Testis (tissue), 3 donors: Measurements from ENCODE around the gene RHBDD1. TPM values are rescaled to one million over a fixed set of nuclear protein-coding genes. Genes with fewer than 3 reads are reported as not detected.

Experiments used
- DNase-seq: peaks from one replicate; pipeline ENCODE4 v3.0.0-alpha.2; 2019
- H3K27ac ChIP-seq, 2 donors: fragments of 200-600 bp; sonication (generic); one replicate each; pipeline ENCODE4 v1.5.1; 2019
- H3K27me3 ChIP-seq: fragments of 200-600 bp; sonication (generic); one replicate; pipeline ENCODE4 v1.5.1; 2019
- H3K36me3 ChIP-seq: fragments of 200-600 bp; sonication (generic); one replicate; pipeline ENCODE4 v1.5.1; 2017; ENCODE audit warnings: low read depth; ENCODE audit errors: missing control alignments
- H3K4me1 ChIP-seq: fragments of 200-600 bp; sonication (generic); one replicate; pipeline ENCODE4 v1.5.1; 2019
- H3K4me3 ChIP-seq, 2 donors: fragments of 200-600 bp; sonication (generic); one replicate each; pipeline ENCODE4 v1.5.1; 2017 to 2019
- H3K9me3 ChIP-seq: fragments of 200-600 bp; sonication (generic); one replicate; pipeline ENCODE4 v1.5.1; 2017
- POLR2A ChIP-seq: fragments of 450-650 bp; IDR thresholded peaks from one replicate; pipeline ENCODE4 v1.6.1; 2017; ENCODE audit warnings: antibody characterized with exemption, mild to moderate bottlenecking, moderate library complexity
- WGBS, 2 donors: methylation state at CpG; one replicate each; pipeline ENCODE4 v1.1.5; 2018; 5-methylcytosine and 5-hydroxymethylcytosine counted together
- intact Hi-C: fragments of 100-400 bp; cut with DNase I; formaldehyde crosslinking; loops from one replicate; pipeline ENCODE4 v1.15.1; 2023; ENCODE audit warnings: low total_unique reads
- polyA plus RNA-seq: library from polyadenylated mRNA; stranded (reverse); fragments of 350-450 nt; fragmentation: Illumina TruSeq; extraction: RNeasy Lipid Tissue Mini Kit (QIAGEN cat#74804); gene quantifications from one replicate; pipeline ENCODE4 v1.2.3, GENCODE V29; 2014; ENCODE audit warnings: low read depth, low replicate concordance; ENCODE audit not compliant: insufficient read depth
- total RNA-seq, 2 donors: library from RNA; depleted of rRNA; stranded (reverse); fragments of >200 nt; gene quantifications; one replicate each; pipeline ENCODE4 v1.2.3, GENCODE V29; 2016
- TF ChIP-seq, protein P1 (sequence below), 3 experiments: fragments of 450-650 bp in 2 of 3; fragments of 200-600 bp in 1 of 3; sonication (generic) in 1 of 3; IDR thresholded peaks; one replicate each; pipeline ENCODE4 v1.5.1; 2016 to 2019; ENCODE audit warnings: antibody characterized with exemption in 3 of 3, mild to moderate bottlenecking in 2 of 3, moderate library complexity in 1 of 3

RHBDD1 gene
- total and polyA plus RNA-seq, 3 donors from 2014 or later: 38.0 to 49.8 (median 43.4) TPM

DNA sequence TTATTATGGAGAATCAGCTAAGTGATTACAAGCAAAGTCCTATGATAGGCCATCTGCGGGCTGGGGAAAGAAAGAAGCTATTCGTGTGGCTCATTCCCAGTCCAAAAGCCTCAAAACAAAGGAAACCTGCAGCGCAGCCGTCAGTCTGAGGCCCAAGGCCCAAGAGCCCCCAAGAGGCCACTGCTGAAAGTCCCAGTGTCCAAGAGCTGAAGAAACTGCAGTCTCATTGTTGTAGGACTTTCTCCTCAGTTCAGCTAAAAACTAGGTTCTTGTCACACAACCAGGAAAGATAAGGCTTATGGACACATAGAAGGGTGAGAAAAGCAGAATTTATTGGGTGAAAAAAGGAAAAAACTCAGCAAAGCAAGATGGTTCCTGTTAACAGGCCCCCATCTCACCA lies 143.2 kb downstream of the RHBDD1 start:
- H3K27me3 ChIP-seq: no peaks in the 10 kb centered on the region
- H3K4me3 ChIP-seq: no peak overlapping the region
- intact Hi-C loops: no loop called here
- H3K27ac ChIP-seq: no peak overlapping the region
- 89 to 97% methylated on average over 4 of the region's 4 CpGs for WGBS, 2 donors
- DNase-seq: no peak
- TF ChIP-seq, protein P1, sequence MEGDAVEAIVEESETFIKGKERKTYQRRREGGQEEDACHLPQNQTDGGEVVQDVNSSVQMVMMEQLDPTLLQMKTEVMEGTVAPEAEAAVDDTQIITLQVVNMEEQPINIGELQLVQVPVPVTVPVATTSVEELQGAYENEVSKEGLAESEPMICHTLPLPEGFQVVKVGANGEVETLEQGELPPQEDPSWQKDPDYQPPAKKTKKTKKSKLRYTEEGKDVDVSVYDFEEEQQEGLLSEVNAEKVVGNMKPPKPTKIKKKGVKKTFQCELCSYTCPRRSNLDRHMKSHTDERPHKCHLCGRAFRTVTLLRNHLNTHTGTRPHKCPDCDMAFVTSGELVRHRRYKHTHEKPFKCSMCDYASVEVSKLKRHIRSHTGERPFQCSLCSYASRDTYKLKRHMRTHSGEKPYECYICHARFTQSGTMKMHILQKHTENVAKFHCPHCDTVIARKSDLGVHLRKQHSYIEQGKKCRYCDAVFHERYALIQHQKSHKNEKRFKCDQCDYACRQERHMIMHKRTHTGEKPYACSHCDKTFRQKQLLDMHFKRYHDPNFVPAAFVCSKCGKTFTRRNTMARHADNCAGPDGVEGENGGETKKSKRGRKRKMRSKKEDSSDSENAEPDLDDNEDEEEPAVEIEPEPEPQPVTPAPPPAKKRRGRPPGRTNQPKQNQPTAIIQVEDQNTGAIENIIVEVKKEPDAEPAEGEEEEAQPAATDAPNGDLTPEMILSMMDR (IDR thresholded peaks at IDR 0.05): no peak
- TF ChIP-seq POLR2A: no peak
- no peaks in the 10 kb centered on the region for H3K4me1 ChIP-seq
- no peaks in the 10 kb centered on the region for H3K9me3 ChIP-seq
- H3K36me3 ChIP-seq: no peaks in the 10 kb centered on the region

DNA sequence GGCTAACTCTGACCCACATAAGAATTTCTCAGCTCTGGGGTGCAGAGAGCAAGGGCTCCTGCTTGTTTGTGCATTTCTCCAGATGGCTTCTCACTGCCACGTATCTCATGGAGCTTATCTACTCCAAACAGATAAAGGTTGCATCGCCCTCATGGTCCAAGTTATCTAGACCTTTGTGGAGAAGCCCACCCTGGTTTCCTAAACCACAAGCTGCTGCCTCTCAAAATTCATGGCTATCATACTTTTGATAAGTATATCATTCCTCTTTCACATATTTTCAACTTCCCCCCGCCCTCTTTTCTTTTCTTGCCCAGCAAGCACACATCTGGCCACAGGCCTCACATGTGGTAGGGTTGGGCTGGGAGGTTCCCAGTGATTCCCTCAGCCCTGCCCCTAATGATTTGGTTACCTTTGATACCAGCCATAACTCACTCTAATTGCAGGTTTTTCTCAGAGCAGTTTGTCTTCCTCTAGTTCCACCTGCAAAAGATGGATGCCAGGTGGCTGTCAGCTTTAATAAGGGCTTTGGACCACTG lies 146.0 kb downstream of the RHBDD1 start:
- no peak overlapping the region for H3K27ac ChIP-seq
- no peaks in the 10 kb centered on the region for H3K9me3 ChIP-seq
- no peak for DNase-seq
- intact Hi-C loops: no loop called here
- 53 to 69% methylated on average over 3 of the region's 3 CpGs for WGBS, 2 donors
- no peaks in the 10 kb centered on the region for H3K27me3 ChIP-seq
- no peak overlapping the region for H3K4me3 ChIP-seq
- no peaks in the 10 kb centered on the region for H3K36me3 ChIP-seq
- peaks cover 9% of the 10 kb centered on the region for H3K4me1 ChIP-seq
- TF ChIP-seq, protein P1 (IDR thresholded peaks at IDR 0.05): no peak
- no peak for TF ChIP-seq POLR2A

DNA sequence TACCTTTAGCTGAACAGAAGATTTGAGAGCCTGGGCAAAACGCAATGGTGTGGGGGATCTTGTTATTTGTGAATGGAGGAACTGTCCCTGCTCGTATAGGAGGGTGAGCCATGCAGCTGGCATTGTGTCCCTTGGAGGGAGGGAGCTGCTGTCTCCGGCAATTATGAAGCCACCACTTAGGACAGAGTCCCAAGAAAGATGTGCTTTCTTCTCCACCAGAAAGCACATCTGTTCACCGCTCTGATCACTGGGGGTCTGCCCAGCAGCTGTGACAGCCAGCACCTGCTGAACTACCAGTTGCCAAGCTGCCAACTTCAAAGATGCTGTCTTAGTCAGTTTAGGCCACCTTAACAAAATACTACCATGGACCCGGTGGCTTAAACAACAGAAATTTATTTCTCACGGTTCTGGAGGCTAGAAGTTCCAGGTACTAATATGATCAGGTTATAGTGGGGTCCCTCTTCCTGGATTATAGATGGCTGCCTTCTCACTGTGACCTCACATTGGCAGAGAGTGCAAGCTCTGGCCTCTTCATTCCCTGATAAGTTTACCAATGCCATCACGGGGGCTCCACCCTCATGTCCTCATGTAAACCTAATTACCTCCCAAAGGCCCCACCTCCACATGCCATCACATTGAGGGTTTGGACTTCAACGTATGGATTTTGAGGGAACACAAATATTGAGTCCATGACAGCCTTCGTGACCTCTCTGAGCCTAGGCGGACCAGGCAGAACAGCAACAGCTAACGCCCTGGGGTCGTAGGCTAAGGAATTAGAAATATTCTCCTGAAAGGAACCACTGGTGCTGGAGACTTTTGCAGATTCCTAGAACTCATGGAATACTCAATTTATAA lies 148.3 kb downstream of the RHBDD1 start:
- intact Hi-C loops: no loop called here
- WGBS, 2 donors: 83 to 84% methylated on average over 10 to 12 of the region's 12 CpGs
- H3K4me1 ChIP-seq: peaks cover 9% of the 10 kb centered on the region
- peak overlapping the region; percentile 58 to 60 for H3K27ac ChIP-seq
- TF ChIP-seq, protein P1 (IDR thresholded peaks at IDR 0.05): no peak
- TF ChIP-seq POLR2A: no peak
- no peak overlapping the region for H3K4me3 ChIP-seq
- no peaks in the 10 kb centered on the region for H3K9me3 ChIP-seq
- no peaks in the 10 kb centered on the region for H3K36me3 ChIP-seq
- H3K27me3 ChIP-seq: no peaks in the 10 kb centered on the region
- DNase-seq: no peak

DNA sequence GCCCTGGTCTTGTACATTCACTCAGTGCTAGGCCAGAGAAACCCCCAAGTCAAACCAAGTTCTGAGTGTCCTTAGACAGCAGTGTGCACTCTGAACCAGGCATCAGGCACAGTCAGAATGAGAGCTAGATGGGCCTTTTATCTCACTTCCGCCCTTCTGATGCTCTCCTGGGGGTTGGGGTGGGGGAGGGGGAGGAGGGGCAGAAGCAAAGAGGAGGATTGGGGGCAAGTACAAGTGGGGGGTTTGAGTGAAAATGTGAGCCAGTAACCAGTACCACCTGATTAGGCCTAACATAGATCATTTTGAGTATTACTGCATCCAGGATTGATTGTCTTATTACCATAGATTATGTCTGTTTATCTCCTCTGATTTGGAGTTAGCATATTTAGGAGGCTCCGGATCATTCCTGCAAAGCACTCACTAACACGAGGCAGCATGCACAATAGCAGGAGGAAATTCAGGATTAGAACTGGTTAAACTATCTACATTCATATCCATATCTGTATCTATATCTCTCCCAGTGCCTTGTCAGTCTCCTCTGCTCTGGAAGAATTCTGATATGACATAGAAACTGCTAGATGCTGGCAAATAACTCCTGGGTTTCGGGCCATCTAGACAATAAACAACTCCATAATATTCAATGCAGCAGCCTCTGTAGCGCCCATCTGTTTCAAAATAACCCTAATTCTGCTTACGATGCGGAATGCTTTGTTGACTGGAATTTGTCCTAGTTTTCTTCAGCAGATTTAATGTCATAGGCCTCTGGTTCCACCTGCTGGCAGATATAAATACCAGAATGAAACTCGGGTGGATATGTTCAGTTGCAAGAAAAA lies 149.1 kb downstream of the RHBDD1 start:
- 29 to 49% methylated on average over 8 of the region's 8 CpGs for WGBS, 2 donors
- no peak for TF ChIP-seq POLR2A
- TF ChIP-seq, protein P1 (IDR thresholded peaks at IDR 0.05): peak; percentile 64 to 80 (median 78)
- H3K27ac ChIP-seq: peak overlapping the region; percentile 58 to 60
- no peaks in the 10 kb centered on the region for H3K9me3 ChIP-seq
- intact Hi-C loops: no loop called here
- no peaks in the 10 kb centered on the region for H3K36me3 ChIP-seq
- H3K27me3 ChIP-seq: no peaks in the 10 kb centered on the region
- H3K4me1 ChIP-seq: peaks cover 9% of the 10 kb centered on the region
- peak; percentile 70 for DNase-seq
- H3K4me3 ChIP-seq: no peak overlapping the region
